Measurements from ENCODE around the gene DCC.

The DCC gene

DNA sequence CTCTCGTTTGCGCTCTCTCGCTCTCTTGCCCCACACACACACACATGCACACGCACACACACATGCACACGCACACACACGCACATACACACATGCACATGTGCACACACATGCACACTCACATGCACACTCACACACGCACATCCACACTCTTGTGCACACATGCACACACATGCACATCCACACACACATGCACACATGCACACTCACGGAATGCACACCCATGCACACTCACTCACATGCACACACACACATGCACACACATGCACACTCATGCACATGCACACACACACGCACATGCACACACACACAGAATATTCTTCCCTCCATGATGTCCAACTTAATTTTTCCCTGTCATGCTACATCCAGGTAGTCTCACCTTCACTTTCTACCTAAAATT is 360.1 kb downstream of the DCC start:
- Histone ChIP-seq H3K9ac (ENCODE audit: low read length) (no peak overlapping the region), H3K27me3 (replicated peaks; ENCODE audit: insufficient read depth, low read length) (no peaks in the 10 kb centered on the region), H2AFZ (ENCODE audit: low read length) (no peak overlapping the region), H3K4me1 (ENCODE audit: low read length) (no peaks in the 10 kb centered on the region), H3K79me2 (ENCODE audit: low read length) (no peaks in the 10 kb centered on the region), H3K4me2 (ENCODE audit: low read depth, low read length) (no peak overlapping the region), H3K4me3 (ENCODE audit: low read length) (no peak overlapping the region), H3K36me3 (replicated peaks; ENCODE audit: insufficient read depth, low read length) (no peaks in the 10 kb centered on the region), H4K20me1 (ENCODE audit: insufficient read depth, low read length) (no peaks in the 10 kb centered on the region), H3K9me2 (replicated peaks; ENCODE audit: insufficient read depth, low read length) (no peaks in the 10 kb centered on the region), H3F3A (ENCODE audit: insufficient read depth, low read length) (no peaks in the 10 kb centered on the region), H3K27ac (ENCODE audit: low read length) (no peak overlapping the region), H3K9me3 (replicated peaks; ENCODE audit: insufficient read depth, low read length) (no peaks in the 10 kb centered on the region)
- no peak for DNase-seq
- TF ChIP-seq EZH2 (optimal IDR thresholded peaks at IDR 0.05; ENCODE audit: low read depth, low read length) (no peak), EZH2phosphoT487 (IDR thresholded peaks at IDR 0.05; ENCODE audit: low read length) (no peak), CTCF (IDR thresholded peaks at IDR 0.05; ENCODE audit: low read length) (no peak)

DNA sequence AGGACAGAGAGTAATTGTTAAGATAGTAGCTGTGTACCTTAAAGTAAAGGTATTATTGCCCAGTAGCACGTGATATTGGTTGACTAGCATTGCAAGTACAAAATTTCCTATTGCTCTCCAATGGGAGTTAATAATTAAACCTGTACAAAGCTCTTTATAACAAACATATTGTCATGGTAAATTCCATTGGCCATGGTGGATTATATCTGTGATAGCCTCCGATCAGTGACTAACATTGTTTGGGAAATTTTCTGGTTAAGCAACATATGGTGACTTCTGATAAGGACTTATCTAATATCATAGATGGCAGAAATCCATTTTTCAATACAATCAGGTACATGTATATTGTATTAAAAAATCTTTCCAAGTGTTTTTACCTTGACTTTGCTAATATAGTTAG is 360.8 kb downstream of the DCC start:
- Histone ChIP-seq H3K79me2 (ENCODE audit: low read length) (no peaks in the 10 kb centered on the region), H3K27ac (ENCODE audit: low read length) (no peak overlapping the region), H3K9me3 (replicated peaks; ENCODE audit: insufficient read depth, low read length) (no peaks in the 10 kb centered on the region), H3K27me3 (replicated peaks; ENCODE audit: insufficient read depth, low read length) (no peaks in the 10 kb centered on the region), H3K4me3 (ENCODE audit: low read length) (no peak overlapping the region), H4K20me1 (ENCODE audit: insufficient read depth, low read length) (no peaks in the 10 kb centered on the region), H3K4me2 (ENCODE audit: low read depth, low read length) (no peak overlapping the region), H3K9me2 (replicated peaks; ENCODE audit: insufficient read depth, low read length) (no peaks in the 10 kb centered on the region), H3K4me1 (ENCODE audit: low read length) (no peaks in the 10 kb centered on the region), H3F3A (ENCODE audit: insufficient read depth, low read length) (no peaks in the 10 kb centered on the region), H3K36me3 (replicated peaks; ENCODE audit: insufficient read depth, low read length) (no peaks in the 10 kb centered on the region), H2AFZ (ENCODE audit: low read length) (no peak overlapping the region), H3K9ac (ENCODE audit: low read length) (no peak overlapping the region)
- no peak for DNase-seq
- no peak for TF ChIP-seq EZH2phosphoT487 (IDR thresholded peaks at IDR 0.05; ENCODE audit: low read length)
- no peak for TF ChIP-seq EZH2 (optimal IDR thresholded peaks at IDR 0.05; ENCODE audit: low read depth, low read length)
- no peak for TF ChIP-seq CTCF (IDR thresholded peaks at IDR 0.05; ENCODE audit: low read length)

GRCh38 chr18:52701219-52701935 is 361.4 kb downstream of the DCC start:
- TF ChIP-seq EZH2 (optimal IDR thresholded peaks at IDR 0.05; ENCODE audit: low read depth, low read length) (no peak), CTCF (IDR thresholded peaks at IDR 0.05; ENCODE audit: low read length) (no peak), EZH2phosphoT487 (IDR thresholded peaks at IDR 0.05; ENCODE audit: low read length) (no peak)

More at GRCh38 chr18:52701219-52701935, 361.4 kb downstream of the DCC start:
- Histone ChIP-seq H3K9me2 (replicated peaks; ENCODE audit: insufficient read depth, low read length) (no peaks in the 10 kb centered on the region), H3K79me2 (ENCODE audit: low read length) (no peaks in the 10 kb centered on the region), H2AFZ (ENCODE audit: low read length) (no peak overlapping the region), H3K4me2 (ENCODE audit: low read depth, low read length) (no peak overlapping the region), H3F3A (ENCODE audit: insufficient read depth, low read length) (no peaks in the 10 kb centered on the region), H3K4me3 (ENCODE audit: low read length) (no peak overlapping the region), H3K4me1 (ENCODE audit: low read length) (no peaks in the 10 kb centered on the region), H4K20me1 (ENCODE audit: insufficient read depth, low read length) (no peaks in the 10 kb centered on the region), H3K9me3 (replicated peaks; ENCODE audit: insufficient read depth, low read length) (no peaks in the 10 kb centered on the region), H3K27ac (ENCODE audit: low read length) (no peak overlapping the region), H3K36me3 (replicated peaks; ENCODE audit: insufficient read depth, low read length) (no peaks in the 10 kb centered on the region), H3K27me3 (replicated peaks; ENCODE audit: insufficient read depth, low read length) (no peaks in the 10 kb centered on the region), H3K9ac (ENCODE audit: low read length) (no peak overlapping the region)
- no peak for DNase-seq

Measured in MM.1S (cell line).